Brain pericyte (primary cell): ENCODE measurements around the gene CHST11.
"Not testable (repeated sequence)": the region's sequence is repeated elsewhere in the genome, so short reads cannot be mapped to it uniquely, and the experiment has no call there.

Experiments used
- DNase-seq: peaks from one replicate; pipeline ENCODE4 v3.0.0-alpha.2; 2012; ENCODE audit warnings: low read depth, low spot score

Gene CHST11

GRCh38 chr12:104604070-104604994 is 147.6 kb downstream of the CHST11 start:
- DNase-seq = peak; percentile 53

DNA sequence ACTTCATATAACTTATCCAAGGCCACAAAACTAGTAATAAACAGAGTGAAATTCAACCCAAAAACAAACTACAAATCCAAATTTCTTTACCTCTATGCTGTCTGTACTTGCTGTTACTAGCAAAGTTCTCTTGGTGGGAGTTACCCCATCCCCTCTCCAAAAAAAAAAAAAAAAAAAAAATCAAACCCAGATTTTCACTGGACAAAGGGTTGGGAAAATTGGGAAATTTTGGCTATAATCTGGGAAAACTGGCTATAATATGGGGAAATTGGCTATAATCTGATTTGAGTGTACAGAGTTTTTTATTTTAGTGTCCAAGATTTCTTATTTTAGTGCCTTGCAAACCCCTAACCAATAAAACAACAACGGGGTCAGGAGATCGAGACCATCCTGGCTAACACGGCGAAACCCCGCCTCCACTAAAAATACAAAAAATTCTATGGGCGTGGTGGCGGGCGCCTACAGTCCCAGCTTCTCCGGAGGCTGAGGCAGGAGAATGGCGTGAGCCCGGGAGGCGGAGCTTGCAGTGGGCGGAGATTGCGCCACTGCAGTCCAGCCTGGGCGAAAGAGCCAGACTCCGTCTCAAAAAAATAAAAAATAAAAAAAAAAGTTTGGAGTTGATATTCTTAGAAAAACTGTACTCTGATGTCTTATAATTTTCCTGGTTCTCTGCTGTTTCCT is 148.4 kb downstream of the CHST11 start:
- no peak for DNase-seq

GRCh38 chr12:104605685-104606084 is 148.9 kb downstream of the CHST11 start:
- DNase-seq = no peak

DNA sequence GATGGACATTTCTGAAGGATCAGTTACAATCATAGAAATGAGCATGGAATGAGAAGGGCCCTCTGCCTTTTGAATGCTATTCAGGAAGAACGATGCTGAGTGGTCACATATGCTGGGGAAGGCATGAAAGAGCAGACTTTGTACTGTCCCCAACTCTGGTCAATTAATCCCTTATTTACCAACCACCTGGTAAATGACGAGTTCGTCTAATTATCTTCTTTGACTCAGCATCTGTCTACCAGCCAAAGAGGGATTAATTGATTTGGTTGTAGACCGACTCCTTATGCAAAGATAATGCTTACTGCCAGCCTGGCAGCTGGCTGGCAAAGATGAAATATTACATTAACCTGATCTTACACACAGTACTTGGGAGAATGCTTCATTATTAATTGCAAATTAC is 152.2 kb downstream of the CHST11 start:
- DNase-seq = no peak

- no peak for DNase-seq
These were observed 152.7 kb downstream of the CHST11 start for GRCh38 chr12:104609445-104609844.

DNA sequence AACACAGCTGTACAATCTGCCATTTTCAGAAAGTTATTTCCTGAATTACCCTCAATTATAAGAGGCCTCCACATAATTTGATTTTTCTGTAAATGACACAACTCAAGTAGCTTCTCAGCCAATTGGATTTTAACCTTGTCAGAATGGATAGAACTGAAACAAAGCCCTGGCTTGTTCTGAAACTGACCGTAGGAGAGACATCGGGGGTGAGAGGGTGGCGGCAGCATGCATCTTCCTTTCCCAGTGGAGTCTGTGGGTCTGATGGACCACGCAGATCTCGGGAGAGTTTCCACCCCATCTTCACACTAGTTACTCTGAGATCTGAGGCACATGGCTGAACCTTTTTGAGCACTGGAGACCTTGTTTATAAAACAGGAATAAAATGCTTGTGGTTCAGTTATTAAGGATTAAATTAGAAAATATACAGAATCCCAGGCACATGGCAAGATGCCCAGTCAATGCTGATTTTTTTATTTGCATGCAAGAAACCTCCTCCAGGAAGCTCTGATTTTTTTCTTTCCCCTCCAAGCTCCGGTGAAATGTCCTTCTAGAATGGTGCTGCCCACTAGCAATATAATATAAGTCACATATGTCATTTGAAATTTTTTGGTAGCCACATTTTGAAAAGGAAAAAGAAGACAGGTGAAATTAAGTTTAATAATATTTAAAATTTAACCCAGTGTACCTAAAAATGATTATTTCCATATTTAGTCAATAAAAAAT is 153.9 kb downstream of the CHST11 start:
- no peak for DNase-seq

GRCh38 chr12:104611671-104612070 is 154.9 kb downstream of the CHST11 start:
- DNase-seq = no peak

DNA sequence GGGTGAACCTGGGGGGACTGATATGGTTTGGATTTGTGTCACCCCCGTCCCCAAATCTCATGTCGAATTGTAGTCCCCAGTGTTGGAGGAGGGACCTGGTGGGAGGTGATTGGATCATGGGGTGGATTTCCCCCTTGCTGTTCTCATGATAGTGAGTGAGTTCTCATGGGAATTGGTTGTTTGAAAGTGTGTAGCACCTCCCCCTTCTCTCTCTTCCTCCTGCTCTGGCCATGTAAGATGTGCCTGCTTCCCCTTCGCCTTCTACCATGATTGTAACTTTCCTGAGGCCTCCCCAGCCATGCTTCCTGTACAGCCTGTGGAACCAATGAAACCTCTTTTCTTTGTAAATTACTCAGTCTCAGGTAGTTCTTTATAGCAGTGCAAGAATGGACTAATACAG is 156.6 kb downstream of the CHST11 start:
- not testable (repeated sequence) for DNase-seq

GRCh38 chr12:104615048-104615561 is 158.4 kb downstream of the CHST11 start:
- DNase-seq = no peak

GRCh38 chr12:104618691-104619090 is 161.9 kb downstream of the CHST11 start:
- no peak for DNase-seq

GRCh38 chr12:104619305-104619704 is 162.6 kb downstream of the CHST11 start:
- DNase-seq = no peak

- no peak for DNase-seq
These were observed 164.2 kb downstream of the CHST11 start for GRCh38 chr12:104620837-104621531.

- no peak for DNase-seq
These were observed 166.2 kb downstream of the CHST11 start for GRCh38 chr12:104622928-104623327.

GRCh38 chr12:104623883-104624282 is 167.1 kb downstream of the CHST11 start:
- no peak for DNase-seq

DNA sequence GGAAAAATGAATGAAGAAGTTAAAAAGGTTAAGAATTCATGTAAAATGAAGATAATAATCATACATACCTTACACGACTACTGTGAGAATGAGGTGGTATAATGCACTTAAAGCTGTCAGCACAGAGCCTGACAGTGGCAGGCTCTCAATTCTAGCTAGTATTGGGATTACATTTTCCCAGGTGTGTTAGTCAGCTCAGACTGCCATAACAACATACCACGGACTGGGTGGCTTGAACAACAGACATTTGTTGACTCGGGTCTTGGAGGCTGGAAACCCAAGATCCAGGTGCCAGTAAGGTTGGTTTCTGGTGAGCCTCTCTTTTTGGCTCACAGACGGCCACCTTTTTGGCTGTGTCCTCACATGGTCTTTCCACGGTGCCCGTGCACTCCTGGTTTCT is 167.8 kb downstream of the CHST11 start:
- DNase-seq = no peak

- DNase-seq = no peak
These were observed 169.5 kb downstream of the CHST11 start for GRCh38 chr12:104626069-104626837.

DNA sequence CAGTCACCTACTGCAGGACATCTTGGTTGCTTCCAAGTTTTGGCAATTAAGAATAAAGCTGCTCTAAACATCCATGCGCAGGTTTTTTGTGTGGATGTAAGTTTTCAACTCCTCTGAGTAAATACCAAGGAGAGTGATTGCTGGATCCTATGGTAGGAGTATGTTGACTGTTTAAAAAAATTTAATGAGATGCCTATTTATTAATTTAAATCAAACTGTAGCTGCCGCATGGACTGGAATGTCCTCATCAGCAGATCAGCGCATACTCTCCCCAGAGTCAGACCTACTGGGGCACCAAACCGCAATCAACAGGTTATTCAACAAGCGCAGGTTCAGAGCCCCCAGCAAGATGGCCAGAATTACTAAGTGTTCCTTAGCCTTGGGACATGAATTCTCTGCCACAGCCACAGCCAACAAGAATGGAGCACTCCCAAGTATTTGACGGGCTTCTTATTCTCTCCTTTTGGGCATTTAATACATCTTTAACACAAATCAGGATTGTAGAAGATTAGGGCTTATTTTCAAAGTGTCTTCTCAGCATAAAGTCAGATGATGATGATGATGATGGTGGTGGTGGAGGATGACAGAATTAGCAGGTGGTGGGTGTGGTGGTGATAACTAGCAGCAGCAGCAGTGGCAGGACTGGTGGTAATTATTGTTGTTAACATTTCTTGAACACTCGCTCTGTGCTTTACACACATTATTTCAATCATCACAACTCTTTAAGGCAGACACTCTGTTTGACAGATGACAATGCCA is 170.7 kb downstream of the CHST11 start:
- no peak for DNase-seq

DNA sequence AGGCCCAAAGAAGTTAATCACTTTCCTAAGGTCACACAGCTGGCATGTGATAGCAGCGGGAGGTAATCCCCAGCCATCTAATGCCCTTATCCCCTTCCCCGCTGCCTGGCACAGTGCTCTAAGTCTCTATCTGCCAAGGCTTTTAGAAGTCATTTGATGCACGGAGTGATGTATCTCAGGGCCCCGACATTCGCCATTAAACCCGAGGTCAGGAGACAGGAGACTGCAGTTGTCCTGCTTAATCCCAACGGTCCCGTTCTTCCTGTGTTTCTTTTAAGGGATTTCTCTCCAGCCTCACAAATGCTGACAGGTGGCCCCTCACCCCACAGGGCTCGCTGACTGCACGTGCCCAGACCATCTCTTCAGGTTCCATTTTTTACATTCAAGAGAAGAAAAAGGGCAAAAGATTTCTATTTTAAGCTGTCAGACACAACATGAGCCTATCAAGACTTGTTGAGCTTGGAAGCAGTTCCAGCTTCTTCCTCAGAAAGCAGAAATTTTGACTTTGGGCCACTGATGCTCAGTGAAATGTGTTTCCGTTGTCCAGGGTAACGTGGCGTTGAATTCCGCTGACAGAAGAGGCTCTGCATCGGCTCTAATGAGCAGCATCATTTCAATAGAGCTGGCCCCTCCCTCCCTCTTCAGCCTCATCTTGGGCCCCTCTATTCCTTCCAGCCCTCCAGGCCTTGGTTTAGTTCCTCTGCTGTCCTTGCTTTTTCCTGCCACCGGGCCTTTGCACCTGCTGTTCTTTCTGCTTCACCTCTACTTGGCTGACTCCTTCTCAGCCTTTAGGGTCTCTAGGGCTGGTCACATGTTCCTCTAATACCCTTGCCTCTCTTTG is 171.5 kb downstream of the CHST11 start:
- no peak for DNase-seq

DNA sequence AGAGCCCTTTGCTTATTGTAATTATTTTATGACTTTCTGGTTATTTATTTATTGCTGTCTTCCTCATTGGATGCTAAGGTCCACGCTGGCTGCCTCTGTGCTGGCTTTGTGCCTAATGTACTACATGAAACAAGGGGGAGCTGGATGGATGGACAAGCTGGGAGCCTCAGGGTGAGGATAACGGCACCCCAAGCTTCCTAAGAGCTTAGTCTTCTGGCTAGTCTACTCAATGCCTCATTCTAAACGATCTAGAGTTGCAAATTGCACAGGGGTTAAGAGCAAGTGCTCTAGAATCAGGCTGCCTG is 172.0 kb downstream of the CHST11 start:
- no peak for DNase-seq
